Kidney epithelial cell (primary cell): ENCODE results near the gene EBPL. TPM values are rescaled to one million over a fixed set of nuclear protein-coding genes. Genes with fewer than 3 reads are reported as not detected.

ENCODE experiments used
- DNase-seq: peaks from one replicate; pipeline ENCODE4 v3.0.0-alpha.2; 2010; ENCODE audit warnings: low read depth
- H3K27me3 ChIP-seq: 2 replicates; pipeline ENCODE4 v1.6.0; 2011; ENCODE audit warnings: low read length; ENCODE audit not compliant: control insufficient read depth, insufficient read depth
- H3K36me3 ChIP-seq: 2 replicates; pipeline ENCODE4 v1.5.1; 2011; ENCODE audit warnings: low read length; ENCODE audit not compliant: control insufficient read depth, insufficient read depth
- H3K4me3 ChIP-seq: 2 replicates; pipeline ENCODE4 v1.5.1; 2011; ENCODE audit warnings: low read depth, mild to moderate bottlenecking, control low read depth, low read length
- CTCF ChIP-seq: IDR thresholded peaks from 2 replicates; pipeline ENCODE4 v1.5.1; 2011; ENCODE audit warnings: mild to moderate bottlenecking, moderate library complexity, low read length, control low read depth, inconsistent platforms; ENCODE audit not compliant: insufficient read depth, poor library complexity, severe bottlenecking
- total RNA-seq: library from RNA; depleted of rRNA; stranded (reverse); fragments of >200 nt; gene quantifications from 2 replicates; pipeline ENCODE4 v1.2.3, GENCODE V29; 2015

EBPL gene
- total RNA-seq, 1 donor from 2014 or later = 67.2 TPM

GRCh38 chr13:49669735-49670309 lies 21.5 kb downstream of the EBPL start:
- Histone ChIP-seq H3K27me3 (no peaks in the 10 kb centered on the region), H3K36me3 (no peaks in the 10 kb centered on the region), H3K4me3 (no peak overlapping the region)
- peak; percentile 29 for DNase-seq
- peak; percentile 72 for TF ChIP-seq CTCF

GRCh38 chr13:49667773-49668172 lies 23.5 kb downstream of the EBPL start:
- Histone ChIP-seq H3K4me3 (no peak overlapping the region), H3K36me3 (no peaks in the 10 kb centered on the region), H3K27me3 (no peaks in the 10 kb centered on the region)
- no peak for DNase-seq
- no peak for TF ChIP-seq CTCF

- H3K36me3 ChIP-seq = peaks cover 1% of the 10 kb centered on the region
- no peaks in the 10 kb centered on the region for H3K27me3 ChIP-seq
- H3K4me3 ChIP-seq = no peak overlapping the region
- DNase-seq = no peak
- no peak for TF ChIP-seq CTCF
Observed at GRCh38 chr13:49664606-49665005, 26.7 kb downstream of the EBPL start.

GRCh38 chr13:49657241-49657641 lies 34.0 kb downstream of the EBPL start:
- Histone ChIP-seq H3K4me3 (no peak overlapping the region), H3K36me3 (peaks cover 1% of the 10 kb centered on the region), H3K27me3 (no peaks in the 10 kb centered on the region)
- no peak for DNase-seq
- TF ChIP-seq CTCF = no peak

- no peaks in the 10 kb centered on the region for H3K36me3 ChIP-seq
- no peak overlapping the region for H3K4me3 ChIP-seq
- DNase-seq = no peak
- TF ChIP-seq CTCF = no peak
- H3K27me3 ChIP-seq = no peaks in the 10 kb centered on the region
Observed at GRCh38 chr13:49655906-49656305, 35.4 kb downstream of the EBPL start.

- no peak for TF ChIP-seq CTCF
- Histone ChIP-seq H3K27me3 (no peaks in the 10 kb centered on the region), H3K4me3 (no peak overlapping the region), H3K36me3 (no peaks in the 10 kb centered on the region)
- no peak for DNase-seq
Observed at GRCh38 chr13:49654011-49654410, 37.3 kb downstream of the EBPL start.
